Hepatocyte (in vitro differentiated cells): Measurements from ENCODE around the gene ATP9A. TPM values are rescaled to one million over a fixed set of nuclear protein-coding genes. Genes with fewer than 3 reads are reported as not detected.

Source experiments
- DNase-seq: peaks from one replicate; pipeline ENCODE4 v3.0.0-alpha.2; 2016; ENCODE audit warnings: low spot score
- H2AFZ ChIP-seq: fragments of 200-600 bp; sonication (generic); 2 replicates; pipeline ENCODE4 v1.6.0; 2016; ENCODE audit warnings: antibody characterized with exemption, mild to moderate bottlenecking
- H3K27ac ChIP-seq: fragments of 200-600 bp; sonication (generic); 2 replicates; pipeline ENCODE4 v1.5.1; 2016; ENCODE audit warnings: mild to moderate bottlenecking
- H3K27me3 ChIP-seq: fragments of 200-600 bp; sonication (generic); 2 replicates; pipeline ENCODE4 v1.6.1; 2016
- H3K36me3 ChIP-seq: fragments of 200-600 bp; sonication (generic); replicated peaks from 2 replicates; pipeline ENCODE4 v1.5.1; 2016; ENCODE audit warnings: low read depth; ENCODE audit not compliant: insufficient read depth
- H3K4me1 ChIP-seq: fragments of 200-600 bp; sonication (generic); 2 replicates; pipeline ENCODE4 v1.5.1; 2016; ENCODE audit warnings: mild to moderate bottlenecking, moderate library complexity; ENCODE audit not compliant: insufficient read depth
- H3K4me2 ChIP-seq: fragments of 200-600 bp; sonication (generic); 2 replicates; pipeline ENCODE4 v1.6.0; 2016
- H3K4me3 ChIP-seq: fragments of 200-600 bp; sonication (generic); 2 replicates; pipeline ENCODE4 v1.5.1; 2016; ENCODE audit warnings: mild to moderate bottlenecking
- H3K79me2 ChIP-seq: fragments of 200-600 bp; sonication (generic); 2 replicates; pipeline ENCODE4 v1.6.0; 2017; ENCODE audit warnings: mild to moderate bottlenecking
- H3K9me2 ChIP-seq: fragments of 200-600 bp; sonication (generic); replicated peaks from 2 replicates; pipeline ENCODE4 v1.6.0; 2017; ENCODE audit warnings: mild to moderate bottlenecking; ENCODE audit not compliant: insufficient read depth
- H3K9me3 ChIP-seq: fragments of 200-600 bp; sonication (generic); 2 replicates; pipeline ENCODE4 v1.5.1; 2016; ENCODE audit warnings: low read depth, mild to moderate bottlenecking
- H4K20me1 ChIP-seq: fragments of 200-600 bp; sonication (generic); 2 replicates; pipeline ENCODE4 v1.6.0; 2016; ENCODE audit warnings: mild to moderate bottlenecking; ENCODE audit not compliant: insufficient read depth, poor library complexity, severe bottlenecking
- CTCF ChIP-seq: fragments of 200-600 bp; sonication (generic); IDR thresholded peaks from 2 replicates; pipeline ENCODE4 v1.5.1; 2016; ENCODE audit warnings: antibody characterized with exemption, mild to moderate bottlenecking; ENCODE audit not compliant: poor library complexity
- EZH2 ChIP-seq: fragments of 200-600 bp; sonication (generic); IDR thresholded peaks from 2 replicates; pipeline ENCODE4 v1.6.1; 2016; ENCODE audit warnings: antibody characterized with exemption, mild to moderate bottlenecking, borderline replicate concordance
- EZH2phosphoT487 ChIP-seq: fragments of 200-600 bp; sonication (generic); IDR thresholded peaks from one replicate; pipeline ENCODE4 v1.6.1; 2018; ENCODE audit warnings: antibody characterized with exemption, mild to moderate bottlenecking, low read depth, moderate library complexity; ENCODE audit not compliant: unreplicated experiment, severe bottlenecking
- WGBS: methylation state at CpG from one replicate; pipeline ENCODE4 v1.1.6; 2016; ENCODE audit warnings: low lambda C conversion rate; ENCODE audit errors: missing lambda C conversion rate; 5-methylcytosine and 5-hydroxymethylcytosine counted together
- polyA plus RNA-seq: library from polyadenylated mRNA; unstranded; fragments of >200 nt; fragmentation: Nextera tagmentation; extraction: Ambion mirVana; gene quantifications from 2 replicates; pipeline ENCODE4 v1.2.1, GENCODE V29; 2016
- total RNA-seq: library from RNA; depleted of rRNA; stranded (reverse); fragments of >200 nt; gene quantifications from 2 replicates; pipeline ENCODE4 v1.2.3, GENCODE V29; 2014

ATP9A gene
- total and polyA plus RNA-seq, 2 experiments from 2014 or later: 12.1 to 28.1 TPM

DNA sequence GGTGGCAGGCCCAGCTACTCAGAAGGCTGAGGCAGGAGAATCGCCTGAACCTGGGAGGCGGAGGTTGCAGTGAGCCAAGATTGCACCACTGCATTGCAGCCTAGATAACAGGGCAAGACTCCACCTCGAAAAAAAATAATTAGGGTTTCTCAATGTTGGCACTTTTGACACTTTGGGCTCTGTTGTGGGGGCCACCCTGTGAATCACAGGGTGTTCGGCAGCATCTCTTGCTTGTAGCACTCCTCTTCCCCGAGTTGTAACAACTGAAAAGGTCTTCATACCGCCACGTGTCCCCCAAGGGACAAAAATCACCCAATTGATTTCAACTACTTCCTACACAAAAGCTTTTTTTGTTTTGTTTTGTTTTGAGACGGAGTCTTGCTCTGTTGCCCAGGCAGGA, 172.4 kb downstream of the ATP9A start:
- no peak for TF ChIP-seq CTCF
- 83% methylated on average over 8 of the region's 8 CpGs for WGBS
- Histone ChIP-seq H4K20me1 (no peaks in the 10 kb centered on the region), H3K79me2 (no peaks in the 10 kb centered on the region), H3K4me2 (no peak overlapping the region), H2AFZ (no peak overlapping the region), H3K9me2 (no peaks in the 10 kb centered on the region), H3K4me1 (peaks cover 5% of the 10 kb centered on the region), H3K27ac (no peak overlapping the region), H3K27me3 (no peaks in the 10 kb centered on the region), H3K9me3 (no peaks in the 10 kb centered on the region), H3K4me3 (no peak overlapping the region), H3K36me3 (no peaks in the 10 kb centered on the region)
- DNase-seq: no peak

DNA sequence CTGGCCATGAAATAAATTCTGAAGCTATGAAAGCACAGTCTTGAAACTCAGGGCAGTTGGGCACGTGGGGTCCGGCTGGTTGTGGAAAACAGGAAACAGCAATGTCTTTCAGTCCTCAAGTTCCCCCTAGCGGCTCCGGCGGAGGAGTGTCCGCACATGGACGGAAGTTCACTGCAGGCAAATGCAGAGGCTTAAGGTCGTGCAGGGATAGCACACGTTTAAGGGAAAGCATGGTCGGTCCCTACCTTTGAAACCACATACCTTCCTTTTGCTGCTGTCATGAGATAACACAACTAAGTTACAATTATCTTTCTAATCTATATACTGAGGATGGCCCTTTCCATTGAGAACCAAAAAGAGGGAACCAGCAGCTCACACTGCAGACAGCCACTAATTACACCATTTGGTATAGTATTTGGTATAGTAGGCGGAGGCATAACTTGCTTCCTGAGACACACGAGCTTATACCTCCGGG, 173.1 kb downstream of the ATP9A start:
- Histone ChIP-seq H3K79me2 (no peaks in the 10 kb centered on the region), H4K20me1 (no peaks in the 10 kb centered on the region), H3K27ac (no peak overlapping the region), H3K4me1 (peaks cover 5% of the 10 kb centered on the region), H3K36me3 (no peaks in the 10 kb centered on the region), H2AFZ (no peak overlapping the region), H3K27me3 (no peaks in the 10 kb centered on the region), H3K9me3 (no peaks in the 10 kb centered on the region), H3K4me3 (no peak overlapping the region), H3K9me2 (no peaks in the 10 kb centered on the region), H3K4me2 (no peak overlapping the region)
- 20% methylated on average over 13 of the region's 13 CpGs for WGBS
- peak; percentile 92 for DNase-seq
- peak; percentile 87 for TF ChIP-seq CTCF
- TF ChIP-seq EZH2phosphoT487: no peak

- Histone ChIP-seq H2AFZ (no peak overlapping the region), H3K27me3 (no peaks in the 10 kb centered on the region), H3K4me3 (no peak overlapping the region), H3K79me2 (no peaks in the 10 kb centered on the region), H3K9me3 (no peaks in the 10 kb centered on the region), H3K9me2 (no peaks in the 10 kb centered on the region), H3K27ac (no peak overlapping the region), H3K4me1 (peaks cover 5% of the 10 kb centered on the region), H4K20me1 (no peaks in the 10 kb centered on the region), H3K36me3 (no peaks in the 10 kb centered on the region), H3K4me2 (no peak overlapping the region)
- no peak for DNase-seq
- 77% methylated on average over 12 of the region's 12 CpGs for WGBS
- no peak for TF ChIP-seq EZH2
- TF ChIP-seq CTCF: no peak
- TF ChIP-seq EZH2phosphoT487: no peak
These were observed 173.7 kb downstream of the ATP9A start for GRCh38 chr20:51594236-51595057.
